Common myeloid progenitor, CD34-positive (primary cell): ENCODE data around the gene ROR2.

Experiments
- CTCF ChIA-PET: fragments of 350-600 bp; sonication (Branson Sonifier 250); formaldehyde crosslinking; loops from one replicate; lab custom pipeline; 2021; ENCODE audit warnings: antibody characterized with exemption; lab: Charles Lee
- POLR2A ChIA-PET: fragments of 350-600 bp; sonication (Branson Sonifier 250); formaldehyde crosslinking; loops from one replicate; lab custom pipeline; 2021; ENCODE audit warnings: antibody characterized with exemption; lab: Charles Lee
- DNase-seq, 3 donors: peaks; one replicate each; pipeline versions ENCODE4 v3.0.0 to v3.0.0-alpha.2; 2013
- H3K27ac ChIP-seq, 2 experiments: 1 replicate in 1 of 2; 2 replicates in 1 of 2; pipeline ENCODE4 v1.7.0; 2013; ENCODE audit warnings: inconsistent platforms in 2 of 2, low read length in 2 of 2, mild to moderate bottlenecking in 2 of 2, low read depth in 1 of 2, moderate library complexity in 1 of 2; ENCODE audit not compliant: severe bottlenecking in 2 of 2, insufficient read depth in 1 of 2, poor library complexity in 1 of 2
- H3K27me3 ChIP-seq, 5 experiments: replicated peaks in 2 of 5; 1 replicate in 3 of 5; 2 replicates in 2 of 5; pipeline versions ENCODE4 v1.6.1 to v1.7.0; 2013; ENCODE audit warnings: low read length in 4 of 5, mild to moderate bottlenecking in 2 of 5, moderate library complexity in 2 of 5, inconsistent platforms in 1 of 5; ENCODE audit not compliant: insufficient read depth in 5 of 5, control insufficient read depth in 4 of 5
- H3K36me3 ChIP-seq, 4 experiments: 1 replicate in 2 of 4; 2 replicates in 2 of 4; pipeline versions ENCODE4 v1.6.1 to v1.7.0; 2013; ENCODE audit warnings: low read length in 3 of 4, control low read depth in 1 of 4, mild to moderate bottlenecking in 1 of 4; ENCODE audit not compliant: control insufficient read depth in 4 of 4, insufficient read depth in 4 of 4
- H3K4me1 ChIP-seq, 4 experiments: 1 replicate in 3 of 4; 2 replicates in 1 of 4; pipeline versions ENCODE4 v1.6.1 to v1.7.1; 2013; ENCODE audit warnings: low read length in 3 of 4, mild to moderate bottlenecking in 3 of 4, control low read depth in 1 of 4, inconsistent platforms in 1 of 4, moderate library complexity in 1 of 4; ENCODE audit not compliant: control insufficient read depth in 4 of 4, insufficient read depth in 4 of 4; ENCODE audit errors: control extremely low read depth in 1 of 4
- H3K4me3 ChIP-seq, 7 experiments: 1 replicate in 4 of 7; 2 replicates in 3 of 7; pipeline versions ENCODE4 v1.5.1 to v1.7.0; 2013; ENCODE audit warnings: mild to moderate bottlenecking in 7 of 7, low read length in 6 of 7, moderate library complexity in 6 of 7, inconsistent platforms in 2 of 7, low read depth in 2 of 7, control low read depth in 1 of 7; ENCODE audit not compliant: insufficient read depth in 4 of 7, control insufficient read depth in 1 of 7; ENCODE audit errors: extremely low read depth in 1 of 7
- H3K9me3 ChIP-seq, 5 experiments: 1 replicate in 4 of 5; 2 replicates in 1 of 5; pipeline versions ENCODE4 v1.6.1 to v1.7.1; 2013; ENCODE audit warnings: low read length in 4 of 5, mild to moderate bottlenecking in 2 of 5, inconsistent platforms in 1 of 5, low read depth in 1 of 5, moderate library complexity in 1 of 5; ENCODE audit not compliant: control insufficient read depth in 4 of 5, insufficient read depth in 2 of 5; ENCODE audit errors: control extremely low read depth in 1 of 5
- WGBS: methylation state at CpG from one replicate; pipeline ENCODE4 v1.1.5; 2013; ENCODE audit not compliant: insufficient coverage; 5-methylcytosine and 5-hydroxymethylcytosine counted together

ROR2 gene

DNA sequence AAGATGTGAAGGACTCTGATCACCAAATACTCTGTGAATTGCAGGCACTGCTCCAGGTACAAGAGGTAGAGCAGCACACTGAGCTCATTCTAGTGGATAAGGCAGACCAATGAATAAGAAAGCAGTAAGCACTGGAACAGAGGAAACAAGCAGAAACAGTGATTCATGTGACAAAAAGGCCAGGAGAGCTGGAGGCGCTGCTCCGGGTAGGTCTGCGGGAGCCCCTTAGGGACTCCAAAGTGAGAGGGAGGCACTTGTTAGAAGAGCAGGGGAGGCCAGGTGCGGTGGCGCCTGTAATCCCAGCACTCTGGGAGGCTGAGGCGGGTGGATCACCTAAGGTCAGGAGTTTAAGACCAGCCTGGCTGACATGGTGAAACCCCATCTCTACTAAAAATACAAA, 294.8 kb downstream of the ROR2 start:
- 97% methylated on average over 3 of the region's 6 CpGs for WGBS
- CTCF ChIA-PET: interaction anchor here (1.1 kb wide), 1 partner anchor 320 kb away, joined by 5 read pairs; no protein-coding TSS in a partner anchor
- Histone ChIP-seq H3K36me3 (no peaks in the 10 kb centered on the region), H3K9me3 (no peaks in the 10 kb centered on the region), H3K4me1 (no peaks in the 10 kb centered on the region), H3K27me3 (peaks cover 0 to 5% (median 0%) of the 10 kb centered on the region in 5 experiments), H3K27ac (no peak overlapping the region), H3K4me3 (no peak overlapping the region)
- POLR2A ChIA-PET: no interaction called here
- DNase-seq: no peak

DNA sequence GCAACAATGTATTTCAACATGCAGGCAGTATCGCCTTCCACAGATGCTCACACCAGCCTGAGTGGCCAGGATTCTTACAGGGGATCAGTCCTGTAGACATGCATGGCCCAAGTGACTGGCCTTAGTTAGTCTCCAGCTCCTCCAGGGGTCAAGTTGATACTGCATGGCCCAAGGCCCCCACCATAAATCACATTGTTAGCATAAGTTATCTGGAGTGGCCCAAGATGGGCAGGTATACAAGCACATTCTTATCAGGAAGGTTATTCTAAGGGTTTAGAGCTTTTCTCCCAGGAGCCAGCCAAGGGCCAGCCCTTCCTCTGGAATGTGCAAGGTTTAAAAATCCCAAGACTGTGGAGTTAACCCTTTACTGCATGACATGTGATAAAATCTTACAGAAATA, 295.5 kb downstream of the ROR2 start:
- DNase-seq: no peak
- no peaks in the 10 kb centered on the region for H3K4me1 ChIP-seq
- H3K27me3 ChIP-seq: peaks cover 0 to 5% (median 0%) of the 10 kb centered on the region in 5 experiments
- CTCF ChIA-PET: no interaction called here
- WGBS: 100% methylated on average over 1 of the region's 1 CpG
- H3K4me3 ChIP-seq: no peak overlapping the region
- no peaks in the 10 kb centered on the region for H3K9me3 ChIP-seq
- H3K36me3 ChIP-seq: no peaks in the 10 kb centered on the region
- POLR2A ChIA-PET: no interaction called here
- no peak overlapping the region for H3K27ac ChIP-seq

DNA sequence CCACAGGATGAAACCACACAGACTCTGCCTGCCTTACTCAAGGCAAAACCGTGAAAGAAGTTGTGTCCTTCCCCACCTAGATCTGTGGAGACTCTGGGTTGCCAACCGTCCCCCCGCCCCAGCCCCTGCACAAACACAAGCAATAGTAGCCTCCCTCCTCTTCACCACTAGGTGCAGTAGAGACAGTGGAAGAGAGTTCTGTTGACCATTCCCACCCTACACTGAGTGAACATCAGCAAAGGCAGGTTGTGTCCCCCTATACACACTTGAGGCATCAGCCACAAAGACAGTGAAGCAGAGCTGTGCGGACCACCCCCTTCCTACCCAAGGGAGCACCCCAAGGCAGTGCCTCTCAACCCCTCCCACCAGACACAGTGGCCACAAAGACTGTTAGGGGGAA, 302.7 kb downstream of the ROR2 start:
- Histone ChIP-seq H3K4me3 (no peak overlapping the region), H3K27ac (no peak overlapping the region), H3K9me3 (no peaks in the 10 kb centered on the region), H3K27me3 (peaks cover 0 to 2% (median 0%) of the 10 kb centered on the region in 5 experiments), H3K4me1 (peaks cover 0 to 9% (median 0%) of the 10 kb centered on the region in 4 experiments), H3K36me3 (no peaks in the 10 kb centered on the region)
- no peak for DNase-seq
- POLR2A ChIA-PET: no interaction called here
- WGBS: no CpG with 5 or more reads among the region's 4 CpGs
- CTCF ChIA-PET: interaction anchor here (1.2 kb wide), 1 partner anchor 12 kb away, joined by 3 read pairs; no protein-coding TSS in a partner anchor

DNA sequence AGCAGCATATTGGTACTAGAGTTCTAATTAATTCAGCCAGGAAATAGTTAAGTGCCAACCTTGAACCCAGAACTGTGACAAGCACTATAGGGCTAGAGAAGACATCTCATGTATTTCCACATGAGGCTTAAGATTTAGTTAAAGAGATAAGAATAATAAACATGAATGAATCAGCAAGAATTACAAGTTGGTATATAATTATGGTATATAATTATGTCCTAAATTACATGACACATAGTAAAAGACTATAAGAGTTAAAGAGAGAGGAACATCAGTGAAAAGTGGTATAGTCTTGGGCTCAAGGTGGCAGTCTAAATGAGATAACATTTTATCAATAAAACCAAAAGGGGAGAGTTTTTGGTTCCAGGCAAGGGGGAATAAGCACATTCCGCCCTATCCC, 303.3 kb downstream of the ROR2 start:
- H3K36me3 ChIP-seq: no peaks in the 10 kb centered on the region
- CTCF ChIA-PET: no interaction called here
- H3K27me3 ChIP-seq: peaks cover 0 to 2% (median 0%) of the 10 kb centered on the region in 5 experiments
- H3K9me3 ChIP-seq: no peaks in the 10 kb centered on the region
- DNase-seq: no peak
- H3K27ac ChIP-seq: no peak overlapping the region
- H3K4me1 ChIP-seq: peaks cover 0 to 9% (median 0%) of the 10 kb centered on the region in 4 experiments
- POLR2A ChIA-PET: no interaction called here
- H3K4me3 ChIP-seq: no peak overlapping the region
- no CpG with 5 or more reads among the region's 1 CpG for WGBS

DNA sequence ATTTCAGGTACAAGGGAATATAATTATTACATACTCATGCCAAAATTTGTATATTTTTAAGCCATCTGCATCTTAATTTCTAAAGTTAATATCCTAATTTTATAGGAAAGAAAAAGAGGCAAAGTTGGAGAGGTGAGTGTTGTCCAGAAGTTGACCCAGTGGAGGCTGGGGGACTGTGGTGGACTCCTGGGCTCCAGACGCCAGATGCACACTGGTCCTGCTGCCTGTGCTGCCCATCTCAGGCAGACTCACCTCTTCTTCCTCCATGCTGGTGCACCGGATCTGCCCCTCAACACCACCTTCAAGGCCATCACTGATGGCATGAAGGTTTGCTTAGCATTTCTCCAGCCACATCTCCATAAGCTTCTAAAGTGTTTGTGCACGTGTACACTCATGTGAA, 305.6 kb downstream of the ROR2 start:
- Histone ChIP-seq H3K9me3 (peaks cover 0 to 4% (median 0%) of the 10 kb centered on the region in 5 experiments), H3K27ac (no peak overlapping the region), H3K27me3 (peaks cover 0 to 2% (median 0%) of the 10 kb centered on the region in 5 experiments), H3K4me1 (peaks cover 0 to 9% (median 0%) of the 10 kb centered on the region in 4 experiments), H3K4me3 (no peak overlapping the region), H3K36me3 (no peaks in the 10 kb centered on the region)
- ChIA-PET POLR2A (no interaction called here), CTCF (no interaction called here)
- WGBS: 89% methylated on average over 2 of the region's 3 CpGs
- DNase-seq: no peak

DNA sequence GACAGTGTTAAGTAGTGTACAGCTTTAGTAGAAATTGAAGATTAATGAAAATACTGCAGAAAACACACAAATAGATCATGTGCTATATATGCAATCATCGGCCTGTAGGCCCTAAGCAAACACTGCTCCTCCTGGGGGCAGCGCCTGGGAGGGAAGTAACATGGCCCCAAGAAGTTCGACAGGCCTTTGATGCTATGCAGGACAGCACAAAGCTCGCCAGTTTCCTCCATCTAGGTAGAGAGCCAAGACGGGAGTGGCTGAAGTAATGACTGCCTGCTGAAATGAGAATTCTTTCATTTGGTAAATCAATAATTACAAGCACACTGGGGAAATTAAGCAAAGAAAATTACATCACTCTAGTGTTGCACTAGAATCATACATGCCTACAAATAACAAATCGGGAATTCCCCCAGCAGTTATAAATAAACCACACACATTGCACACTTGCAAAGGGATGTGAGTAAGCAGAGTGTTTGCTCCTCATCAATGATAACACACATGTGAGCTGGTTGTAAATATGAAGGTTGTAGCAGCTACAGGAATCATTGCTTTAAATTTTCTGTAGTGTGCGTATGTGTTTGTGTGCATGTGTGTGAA, 306.4 kb downstream of the ROR2 start:
- H3K36me3 ChIP-seq: no peaks in the 10 kb centered on the region
- H3K4me1 ChIP-seq: peaks cover 0 to 9% (median 0%) of the 10 kb centered on the region in 4 experiments
- ChIA-PET POLR2A (no interaction called here), CTCF (no interaction called here)
- DNase-seq: peak in 2 of 3 donors; percentile 4 to 28
- H3K9me3 ChIP-seq: peaks cover 0 to 6% (median 0%) of the 10 kb centered on the region in 5 experiments
- no peak overlapping the region for H3K27ac ChIP-seq
- peaks cover 0 to 2% (median 0%) of the 10 kb centered on the region in 5 experiments for H3K27me3 ChIP-seq
- WGBS: 88% methylated on average over 2 of the region's 7 CpGs
- H3K4me3 ChIP-seq: no peak overlapping the region

DNA sequence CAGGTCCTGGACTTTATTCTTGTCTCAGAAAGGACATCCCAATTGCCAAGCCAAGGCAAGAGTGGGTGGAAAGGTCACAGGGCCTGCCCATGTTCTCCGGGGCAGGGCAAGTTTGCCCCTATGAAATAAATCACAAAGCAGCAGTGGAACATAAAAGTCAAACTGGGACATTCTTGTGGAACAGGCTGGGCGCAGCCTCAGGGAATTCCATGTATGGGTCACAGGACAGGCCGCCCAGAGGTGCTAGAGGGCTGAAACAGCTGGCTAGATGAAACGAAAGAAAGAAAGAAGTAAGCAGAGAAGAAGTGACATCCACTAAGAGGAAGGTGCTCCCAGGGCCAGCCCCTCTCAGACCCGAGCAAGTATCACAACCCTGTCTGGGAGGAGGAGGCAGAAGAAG, 307.3 kb downstream of the ROR2 start:
- Histone ChIP-seq H3K4me1 (peaks cover 0 to 9% (median 0%) of the 10 kb centered on the region in 4 experiments), H3K27ac (no peak overlapping the region), H3K36me3 (no peaks in the 10 kb centered on the region), H3K4me3 (no peak overlapping the region), H3K9me3 (peaks cover 0 to 6% (median 0%) of the 10 kb centered on the region in 5 experiments), H3K27me3 (peaks cover 0 to 2% (median 0%) of the 10 kb centered on the region in 5 experiments)
- POLR2A ChIA-PET: no interaction called here
- no peak for DNase-seq
- WGBS: 98% methylated on average over 4 of the region's 5 CpGs
- CTCF ChIA-PET: no interaction called here
